ENCODE results near the gene LRTM1.

Gene LRTM1

GRCh38 chr3:54928046-54928770 lies at the start of gene LRTM1:
Gene LRTM1, minus strand, starts transcription at chr3:54928059. Its CDS starts 148 bp downstream, at chr3:54927911.
- DNase-seq (ENCODE audit: low read depth in 2 of 3, low spot score in 1 of 3) = no peak

DNA sequence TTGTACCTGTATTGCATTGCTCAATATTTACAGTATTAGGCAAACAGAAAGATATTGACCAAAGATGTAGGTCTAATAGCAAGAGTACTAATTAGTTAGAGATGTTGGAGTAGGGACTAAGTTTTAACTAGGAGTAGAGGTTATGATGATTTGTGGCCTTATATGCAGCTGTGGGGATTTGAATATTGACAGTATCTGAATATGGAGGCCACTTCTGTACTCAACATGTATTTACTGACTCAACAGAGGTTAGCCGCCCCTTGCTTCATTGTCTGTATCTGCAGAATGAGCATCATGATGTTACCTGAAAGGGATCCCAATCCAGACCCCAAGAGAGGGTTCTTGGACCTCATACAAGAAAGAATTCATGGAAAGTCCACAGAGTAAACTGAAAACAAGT lies 49.6 kb upstream of the LRTM1 start:
- DNase-seq (ENCODE audit: low read depth in 2 of 3, low spot score in 1 of 3) = no peak

DNA sequence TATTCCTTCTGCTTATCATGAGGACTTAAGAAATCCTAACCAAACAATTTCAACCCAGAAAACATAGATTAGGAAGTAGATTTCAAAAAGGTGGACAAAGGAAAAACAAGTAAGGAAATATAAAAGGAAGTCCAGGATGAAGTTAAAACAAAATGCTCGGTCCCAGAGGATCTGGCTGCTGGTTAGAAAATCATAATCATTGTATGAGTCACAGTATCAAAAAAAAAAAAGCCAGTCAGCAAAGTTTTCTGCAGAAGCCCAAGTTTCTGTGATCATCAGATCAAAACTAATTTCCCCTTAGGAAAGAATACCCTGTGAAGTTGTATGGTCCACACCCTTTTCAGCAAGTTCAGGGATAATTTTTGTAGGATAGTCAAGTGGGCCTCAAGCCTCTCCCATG lies 43.0 kb upstream of the LRTM1 start:
- DNase-seq (ENCODE audit: low read depth in 2 of 3, low spot score in 1 of 3) = no peak

DNA sequence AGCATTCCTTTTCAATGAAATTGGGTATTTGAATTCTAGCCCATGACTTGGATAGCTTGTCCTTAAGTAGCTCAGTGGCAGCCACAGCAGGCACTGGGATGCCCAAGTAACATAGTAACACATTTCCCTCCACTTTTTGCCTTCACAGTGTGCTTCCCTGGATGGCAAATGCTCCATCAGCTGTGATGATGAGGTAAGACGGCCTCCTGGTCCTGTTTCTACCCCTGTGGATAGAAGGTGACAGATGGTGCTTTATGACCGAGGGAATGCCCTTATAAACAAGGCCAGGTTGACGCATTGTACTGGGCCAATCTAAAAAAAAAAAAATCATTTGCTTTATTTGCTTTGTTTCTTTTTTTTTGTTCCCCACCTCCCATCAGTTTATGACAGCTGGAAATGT lies 41.8 kb upstream of the LRTM1 start:
- no peak for DNase-seq (ENCODE audit: low read depth in 2 of 3, low spot score in 1 of 3)

- no peak for DNase-seq (ENCODE audit: low read depth in 2 of 3, low spot score in 1 of 3)
Measured at GRCh38 chr3:54968546-54969172, 40.8 kb upstream of the LRTM1 start.

- DNase-seq (ENCODE audit: low read depth in 2 of 3, low spot score in 1 of 3) = no peak
Measured at GRCh38 chr3:54967731-54968161, 39.9 kb upstream of the LRTM1 start.

DNA sequence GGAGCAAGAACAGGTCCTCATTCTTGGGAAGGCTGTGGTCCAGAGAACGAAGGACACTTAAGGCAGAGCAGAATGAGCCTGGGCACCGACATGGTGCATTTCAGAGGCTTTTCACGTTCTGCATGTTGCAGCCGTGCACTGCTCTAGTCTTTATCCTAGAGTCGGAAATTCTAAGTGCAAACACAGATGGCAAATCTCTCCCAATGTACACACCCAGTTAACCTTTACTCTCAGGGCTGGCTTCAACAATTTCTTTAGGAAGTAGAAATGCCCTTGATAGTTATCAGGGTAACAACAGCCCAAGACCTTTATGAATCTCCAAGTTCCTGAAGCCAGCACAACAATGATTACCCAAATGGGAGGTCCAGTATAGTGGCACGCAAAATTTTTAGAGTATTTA lies 39.1 kb upstream of the LRTM1 start:
- no peak for DNase-seq (ENCODE audit: low read depth in 2 of 3, low spot score in 1 of 3)

GRCh38 chr3:54965746-54966145 lies 37.9 kb upstream of the LRTM1 start:
- DNase-seq (ENCODE audit: low read depth in 2 of 3, low spot score in 1 of 3) = no peak

DNA sequence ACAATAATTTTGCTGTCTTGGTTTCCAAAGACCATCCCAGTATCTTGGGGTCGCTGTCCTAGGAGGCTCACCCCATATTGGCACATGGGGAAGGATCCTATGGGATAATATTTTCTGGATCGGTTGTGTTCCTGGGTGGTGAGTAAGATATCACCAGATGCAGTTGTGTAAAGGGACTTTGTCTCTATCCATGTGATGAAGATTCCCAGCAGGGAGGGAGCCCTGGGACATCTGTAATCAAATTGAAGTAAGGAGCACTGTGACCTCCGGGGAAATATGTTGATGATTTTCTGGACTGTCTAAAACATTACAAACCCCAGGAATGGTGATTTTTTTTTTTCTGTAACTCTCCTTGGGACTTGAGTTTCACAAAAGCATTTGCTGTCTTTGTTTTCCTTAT lies 36.2 kb upstream of the LRTM1 start:
- no peak for DNase-seq (ENCODE audit: low read depth in 2 of 3, low spot score in 1 of 3)

DNA sequence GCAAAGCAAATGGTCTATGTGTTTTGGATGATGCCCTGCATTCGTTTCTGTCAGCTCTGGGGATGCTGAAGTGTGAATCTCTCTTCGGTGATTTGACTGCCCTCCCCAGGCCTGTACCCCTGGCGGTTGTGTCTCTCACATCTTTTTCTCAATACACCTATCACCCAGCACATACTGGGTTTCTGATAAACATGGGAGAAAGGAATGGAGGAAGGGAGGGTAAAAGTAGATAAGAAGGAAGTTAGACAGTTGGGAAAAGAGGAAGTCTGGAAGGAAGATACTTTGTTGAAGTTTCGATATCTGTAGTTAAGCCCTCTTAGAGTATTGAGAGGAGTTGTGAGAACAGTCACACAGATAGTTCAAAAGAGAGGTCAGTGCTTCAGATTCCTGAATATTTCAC lies 35.8 kb upstream of the LRTM1 start:
- no peak for DNase-seq (ENCODE audit: low read depth in 2 of 3, low spot score in 1 of 3)

GRCh38 chr3:54962200-54962599 lies 34.3 kb upstream of the LRTM1 start:
- DNase-seq (ENCODE audit: low read depth in 2 of 3, low spot score in 1 of 3) = no peak

GRCh38 chr3:54960701-54961100 lies 32.8 kb upstream of the LRTM1 start:
- DNase-seq (ENCODE audit: low read depth in 2 of 3, low spot score in 1 of 3) = no peak

- DNase-seq (ENCODE audit: low read depth in 2 of 3, low spot score in 1 of 3) = no peak
Measured at GRCh38 chr3:54960082-54960481, 32.2 kb upstream of the LRTM1 start.

- no peak for DNase-seq (ENCODE audit: low read depth in 2 of 3, low spot score in 1 of 3)
Measured at GRCh38 chr3:54957711-54958110, 29.9 kb upstream of the LRTM1 start.

GRCh38 chr3:54955941-54956340 lies 28.1 kb upstream of the LRTM1 start:
- no peak for DNase-seq (ENCODE audit: low read depth in 2 of 3, low spot score in 1 of 3)

GRCh38 chr3:54955496-54955895 lies 27.6 kb upstream of the LRTM1 start:
- no peak for DNase-seq (ENCODE audit: low read depth in 2 of 3, low spot score in 1 of 3)

DNA sequence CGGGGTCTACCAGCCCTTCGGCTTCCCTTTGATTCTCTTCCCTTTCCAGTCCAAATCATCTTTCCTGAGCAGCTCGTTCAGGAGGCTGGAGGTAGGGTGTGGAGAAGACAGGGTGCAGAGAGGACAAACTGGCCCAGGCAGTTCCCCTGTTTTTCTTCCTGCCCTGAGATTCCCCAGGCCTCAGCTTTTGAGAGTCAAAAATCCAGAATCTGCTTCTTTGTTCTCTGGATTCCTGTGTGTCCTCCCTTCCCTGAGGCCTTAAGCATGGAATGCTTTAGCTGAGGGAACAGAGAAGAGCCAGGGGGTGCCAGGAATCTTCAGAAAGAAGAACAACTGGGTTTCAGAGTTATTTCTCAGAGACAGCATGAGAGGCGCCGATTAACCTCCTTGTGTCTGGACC lies 26.7 kb upstream of the LRTM1 start:
- no peak for DNase-seq (ENCODE audit: low read depth in 2 of 3, low spot score in 1 of 3)

DNA sequence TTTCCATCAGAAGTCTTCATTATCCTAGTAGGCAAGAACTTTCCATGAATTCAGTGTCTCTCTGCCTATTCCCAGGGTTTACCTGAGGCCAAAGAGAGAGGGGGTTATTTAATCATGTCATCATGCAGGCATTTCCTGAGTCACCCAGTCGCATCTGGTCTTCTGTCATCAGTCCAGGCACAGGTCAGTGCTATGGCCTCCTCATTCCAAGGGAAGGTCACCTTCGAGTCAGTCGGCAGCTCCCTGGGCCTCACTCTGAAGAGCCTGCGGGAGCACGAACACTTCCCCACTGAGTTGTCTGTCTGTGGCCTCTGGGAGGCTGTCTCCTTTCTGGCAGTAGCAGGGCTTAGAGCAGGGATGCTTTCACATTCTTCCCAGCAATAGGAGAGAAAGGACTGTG lies 26.2 kb upstream of the LRTM1 start:
- DNase-seq (ENCODE audit: low read depth in 2 of 3, low spot score in 1 of 3) = no peak

DNA sequence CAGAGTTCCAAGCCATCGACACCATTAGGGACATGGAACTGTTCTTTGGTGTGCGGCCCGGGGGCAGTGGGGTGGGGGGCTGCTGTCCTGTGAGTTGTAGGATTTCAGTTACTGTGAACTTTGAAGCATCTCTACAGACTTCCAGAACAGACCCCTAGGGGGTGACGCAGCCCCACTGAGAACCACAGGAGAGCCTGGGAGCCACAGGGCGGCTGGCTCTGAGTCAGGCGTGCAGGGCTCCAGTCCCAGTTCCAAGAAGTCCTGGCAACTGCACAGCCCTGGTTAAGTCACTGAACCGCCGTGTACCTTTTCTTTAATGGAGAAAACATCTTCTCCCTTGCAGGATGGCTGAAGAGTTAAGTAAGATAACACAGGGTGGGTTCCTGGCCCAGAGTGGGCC lies 23.5 kb upstream of the LRTM1 start:
- DNase-seq (ENCODE audit: low read depth in 2 of 3, low spot score in 1 of 3) = no peak

- DNase-seq (ENCODE audit: low read depth in 2 of 3, low spot score in 1 of 3) = no peak
Measured at GRCh38 chr3:54950391-54951003, 22.6 kb upstream of the LRTM1 start.

DNA sequence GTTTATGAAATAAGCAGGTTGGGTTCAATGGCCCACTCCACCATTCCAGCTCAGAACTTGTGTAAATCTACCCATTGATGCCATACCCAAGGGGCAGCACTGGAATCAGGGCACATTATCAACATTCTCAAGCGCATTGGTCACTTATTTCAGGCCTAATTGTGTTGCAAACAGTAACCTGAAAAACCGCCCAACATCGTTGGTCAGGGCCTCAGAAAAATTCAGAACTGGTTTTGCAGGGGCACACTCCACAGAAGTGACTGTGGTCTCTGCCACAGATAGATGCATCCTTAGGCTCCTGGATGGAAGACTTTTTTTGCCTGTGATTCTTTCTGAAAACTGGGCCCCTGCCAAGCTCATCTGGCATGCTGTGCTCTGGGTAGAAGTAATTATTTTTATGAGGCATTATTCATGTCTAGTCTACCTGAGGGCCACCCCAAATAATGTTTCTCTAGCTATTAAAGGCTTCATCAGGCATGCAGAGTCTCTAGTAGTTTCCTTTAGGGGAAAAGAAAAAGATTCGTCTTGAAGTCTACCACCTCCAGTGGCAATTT lies 21.7 kb upstream of the LRTM1 start:
- no peak for DNase-seq (ENCODE audit: low read depth in 2 of 3, low spot score in 1 of 3)

DNA sequence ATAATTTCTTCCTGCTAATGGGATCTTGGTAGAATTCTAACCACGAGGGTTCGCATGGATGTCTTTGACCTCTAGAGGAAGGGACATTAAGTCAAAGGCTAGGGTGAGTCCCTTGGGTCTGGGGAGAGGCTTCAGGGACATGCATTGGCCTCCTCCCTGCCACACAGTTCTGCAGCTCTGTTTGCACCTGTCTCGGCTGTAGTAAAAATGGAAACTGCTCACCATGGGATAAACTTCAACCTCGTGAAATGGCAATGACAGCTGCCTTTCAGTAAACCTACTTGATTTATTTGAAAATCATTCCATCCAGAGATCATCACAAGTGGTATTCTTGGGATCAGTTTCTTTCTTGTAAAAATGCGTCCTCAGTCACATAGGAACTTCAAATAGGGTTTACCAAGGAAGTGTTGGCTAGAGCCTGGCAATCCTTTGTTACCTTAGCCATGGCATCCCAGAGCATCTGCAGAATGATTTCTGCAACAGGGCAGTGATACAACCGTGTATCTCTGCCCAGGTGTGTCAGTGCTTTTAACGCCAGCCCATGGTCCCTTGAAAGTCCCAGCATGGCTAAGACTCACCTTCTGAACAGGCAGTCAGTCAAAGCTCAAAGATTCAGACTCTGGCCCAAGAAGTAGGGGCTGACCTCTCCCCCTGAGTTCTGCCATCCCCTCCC lies 14.0 kb upstream of the LRTM1 start:
- DNase-seq (ENCODE audit: low read depth in 2 of 3, low spot score in 1 of 3) = no peak
